GM12892 (cell line): ENCODE results near the gene FLT1.

ENCODE experiments used
- POLR2A ChIP-seq: IDR thresholded peaks from 2 replicates; pipeline ENCODE4 v1.6.1; 2011; ENCODE audit warnings: low read depth, low read length, control low read depth
- POLR2AphosphoS5 ChIP-seq: IDR thresholded peaks from 2 replicates; pipeline ENCODE4 v1.6.1; 2011; ENCODE audit warnings: low read depth, low read length, control low read depth

GRCh38 chr13:28337166-28338005, 157.5 kb downstream of the FLT1 start:
- TF ChIP-seq POLR2A (no peak), POLR2AphosphoS5 (no peak)
